GM18909 (cell line): Measurements from ENCODE around the gene ACP1.
A peak's percentile ranks its signal among the peaks of the same experiment; 100 is the strongest.
"Not testable (repeated sequence)": the region's sequence is repeated elsewhere in the genome, so short reads cannot be mapped to it uniquely, and the experiment has no call there.

Experiments used
- ATAC-seq: cut with Tn5 transposase; IDR thresholded peaks from one replicate; pipeline ENCODE4 v1.9.1; 2021; ENCODE audit warnings: mild to moderate bottlenecking; ENCODE audit not compliant: unreplicated experiment, poor library complexity

Gene ACP1

DNA sequence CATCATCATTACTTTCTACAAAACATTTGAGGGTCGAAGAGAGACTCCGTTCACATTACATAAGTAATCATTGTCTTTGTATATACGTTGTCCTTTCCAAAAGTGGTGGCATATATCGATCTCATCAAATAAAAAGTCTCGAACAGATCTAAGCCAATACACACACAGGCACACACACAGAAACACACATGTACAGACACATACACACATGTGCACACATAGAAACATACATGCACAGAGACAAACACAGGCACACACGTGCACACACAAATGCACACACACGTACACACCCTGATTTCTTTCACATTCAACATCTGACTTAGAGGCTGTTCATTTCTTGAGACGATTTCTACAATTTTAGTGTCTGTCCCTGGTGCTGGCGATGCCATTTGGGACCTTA, 40.6 kb downstream of the ACP1 start:
- ATAC-seq, result no peak

DNA sequence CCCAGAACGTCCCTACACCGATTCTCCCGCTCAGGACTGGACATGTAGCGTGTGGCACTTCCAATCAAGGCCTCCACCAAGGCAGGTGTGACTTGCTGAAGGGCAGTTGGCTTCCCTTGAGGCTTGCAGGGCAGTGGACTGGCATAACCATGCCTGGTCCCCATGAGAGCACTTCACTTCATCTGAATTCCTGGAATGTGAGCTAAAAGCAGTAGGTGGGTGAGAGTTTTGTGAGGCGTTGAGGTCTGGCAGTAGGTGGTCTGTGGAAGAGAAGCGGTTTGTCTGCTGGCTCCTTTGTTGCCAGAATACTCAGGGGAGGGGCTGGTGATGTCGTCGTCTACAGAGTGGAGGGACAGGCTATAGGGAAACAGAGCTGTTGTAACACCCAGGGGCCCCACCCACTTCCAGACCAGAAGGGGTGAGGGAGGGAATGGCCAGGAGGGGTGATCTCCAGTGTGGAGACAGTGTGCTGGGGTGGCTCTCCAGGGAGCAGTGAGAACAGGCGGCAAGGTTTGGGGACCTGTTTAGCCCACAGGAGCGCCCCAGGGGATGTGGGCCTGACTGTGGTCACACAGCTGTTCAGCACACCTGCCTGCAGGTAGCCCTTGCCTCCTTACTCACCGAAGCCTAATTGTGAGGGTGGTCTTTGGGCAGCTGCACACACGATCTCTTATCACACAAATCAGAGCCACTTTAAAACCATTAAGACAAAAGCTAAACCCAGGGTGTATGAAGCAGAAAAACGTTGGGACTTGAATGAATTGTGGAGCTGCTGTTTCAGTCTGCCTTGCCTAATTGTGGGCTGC, 44.6 kb downstream of the ACP1 start:
- ATAC-seq, result no peak

DNA sequence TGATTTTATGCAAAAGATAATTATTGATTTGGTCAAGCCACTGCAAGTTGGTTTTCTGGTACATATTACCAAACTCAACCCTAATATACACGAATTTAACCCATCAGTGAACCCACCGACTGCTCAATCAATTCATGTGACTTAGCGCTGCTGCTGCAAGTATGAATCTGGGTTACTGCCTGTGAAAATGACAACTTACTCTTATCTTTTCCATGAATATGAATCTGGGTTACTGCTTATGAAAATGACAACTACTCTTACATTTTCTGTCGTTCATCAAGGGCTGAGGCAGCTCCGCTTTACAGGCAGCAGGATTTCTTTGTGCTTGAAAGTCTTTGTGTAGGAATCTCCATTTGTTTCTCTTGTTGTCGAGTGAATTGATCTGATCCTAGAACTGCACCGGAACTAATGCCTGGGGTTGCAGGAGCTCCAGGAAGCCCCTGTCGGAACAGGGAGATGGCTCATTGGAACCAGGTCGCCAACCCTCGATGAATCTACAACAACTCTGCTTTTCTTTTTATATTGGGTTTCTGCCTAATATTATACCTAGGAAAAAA, 45.3 kb downstream of the ACP1 start:
- ATAC-seq, result no peak

DNA sequence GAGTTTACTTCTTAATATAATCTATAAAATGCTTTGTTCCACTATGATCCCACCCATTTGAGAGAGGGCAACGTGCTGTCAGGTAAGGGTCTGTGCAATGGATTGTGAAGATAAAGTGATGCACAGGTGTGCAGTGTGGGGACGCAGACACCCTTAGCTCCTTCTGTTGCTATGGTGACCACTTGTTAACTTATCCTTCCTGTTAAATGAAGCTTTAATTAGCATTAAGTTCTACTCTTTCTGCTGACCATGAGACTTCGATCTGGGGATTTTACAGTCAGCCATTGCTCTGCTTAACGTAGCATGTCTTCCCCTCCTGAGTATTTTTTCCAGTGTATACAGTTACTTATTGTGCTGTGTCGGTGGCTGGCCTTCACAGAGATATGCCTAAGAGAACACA, 46.2 kb downstream of the ACP1 start:
- ATAC-seq, result no peak

DNA sequence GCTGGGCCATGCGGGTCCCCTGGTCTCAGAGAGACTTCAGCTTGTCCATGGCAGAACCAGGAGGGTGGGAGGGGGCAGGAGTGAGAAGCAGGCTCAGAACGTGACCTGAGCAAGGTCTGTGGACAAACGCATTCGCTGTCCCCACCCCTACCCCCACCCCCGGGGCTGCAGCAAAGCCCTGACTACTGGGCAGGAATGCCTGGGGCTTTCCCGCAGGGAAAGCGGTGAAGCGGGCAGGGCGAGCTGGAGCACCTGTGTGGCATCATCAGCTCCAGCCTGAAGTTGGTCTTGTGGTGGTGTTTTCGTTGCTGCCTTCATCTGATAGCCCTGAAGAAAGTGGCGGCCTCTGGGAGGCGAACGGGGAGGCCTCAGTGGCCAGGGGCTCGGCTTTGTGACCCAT, 49.2 kb downstream of the ACP1 start:
- no peak for ATAC-seq

DNA sequence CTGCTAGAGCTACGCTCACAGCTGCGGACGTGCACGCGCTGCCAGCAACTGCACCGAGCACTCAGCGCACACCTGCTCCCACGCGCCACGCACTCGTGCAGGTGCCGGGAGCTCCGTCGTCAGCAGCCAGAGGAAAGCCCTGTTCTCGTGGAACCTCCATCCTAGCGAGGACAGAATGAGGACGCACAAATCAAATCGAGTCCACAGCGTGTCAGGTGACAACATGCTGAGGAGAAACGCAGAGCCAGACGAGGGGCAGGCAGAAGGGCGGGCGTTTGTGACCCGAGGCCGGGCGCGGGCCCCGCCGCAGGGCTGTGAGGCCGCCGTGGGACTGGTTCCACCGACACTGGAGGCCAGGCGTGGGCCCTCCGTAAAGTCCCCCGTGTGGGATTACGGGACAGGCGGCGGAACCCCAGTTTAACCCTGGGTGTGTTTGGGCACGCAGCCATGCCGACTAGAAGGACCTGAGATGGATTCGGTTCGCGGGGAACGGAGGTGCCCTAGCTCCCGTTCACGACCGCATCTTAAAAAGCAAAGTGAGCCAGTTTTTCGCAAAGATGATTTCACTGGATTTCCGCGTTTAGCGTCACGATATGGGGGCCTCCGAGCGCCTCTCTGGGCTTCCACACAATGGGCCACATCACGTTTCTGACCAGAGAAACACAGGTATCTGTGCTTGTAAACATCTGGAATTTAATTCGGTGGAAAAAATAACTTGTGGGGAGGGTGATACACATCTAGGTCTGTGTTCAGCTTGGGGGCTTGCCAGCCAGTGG, 50.0 kb downstream of the ACP1 start:
- no peak for ATAC-seq

DNA sequence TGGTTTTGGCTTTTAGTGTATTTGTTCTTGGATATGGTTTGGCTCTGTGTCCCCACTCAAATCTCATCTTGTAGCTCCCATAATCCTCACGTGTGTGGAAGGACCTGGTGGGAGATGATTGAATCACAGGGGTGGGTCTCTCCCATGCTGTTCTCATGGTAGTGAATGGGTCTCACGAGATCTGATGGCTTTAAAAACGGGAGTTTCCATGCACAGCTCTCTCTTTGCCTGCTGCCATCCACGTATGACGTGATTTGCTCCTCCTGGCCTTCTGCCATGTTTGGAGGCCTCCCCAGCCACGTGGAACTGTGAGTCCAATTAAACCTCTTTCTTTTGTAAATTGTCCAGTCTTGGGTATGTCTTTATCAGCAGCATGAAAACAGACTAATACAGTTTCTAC, 51.2 kb downstream of the ACP1 start:
- not testable (repeated sequence) for ATAC-seq

DNA sequence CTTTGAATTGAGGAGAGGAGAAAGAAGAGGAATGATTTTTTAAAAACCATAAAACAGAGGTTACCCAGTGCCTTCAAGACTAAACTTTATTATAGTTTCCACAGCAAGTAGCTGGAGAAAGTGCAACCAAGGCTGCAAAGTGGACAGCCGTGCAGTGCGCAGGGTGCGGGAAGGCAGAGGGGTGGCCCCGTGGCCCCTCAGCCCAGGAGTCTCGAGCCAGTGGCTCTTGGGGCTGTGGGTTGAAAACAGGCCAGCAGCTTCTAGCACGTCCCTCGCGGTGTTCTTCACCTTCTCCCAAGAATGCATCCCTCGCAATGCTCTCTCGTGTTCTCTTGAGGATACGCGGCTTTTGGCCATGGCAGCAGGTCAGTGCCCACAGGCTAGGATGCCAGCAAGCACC, 51.6 kb downstream of the ACP1 start:
- ATAC-seq, result no peak

DNA sequence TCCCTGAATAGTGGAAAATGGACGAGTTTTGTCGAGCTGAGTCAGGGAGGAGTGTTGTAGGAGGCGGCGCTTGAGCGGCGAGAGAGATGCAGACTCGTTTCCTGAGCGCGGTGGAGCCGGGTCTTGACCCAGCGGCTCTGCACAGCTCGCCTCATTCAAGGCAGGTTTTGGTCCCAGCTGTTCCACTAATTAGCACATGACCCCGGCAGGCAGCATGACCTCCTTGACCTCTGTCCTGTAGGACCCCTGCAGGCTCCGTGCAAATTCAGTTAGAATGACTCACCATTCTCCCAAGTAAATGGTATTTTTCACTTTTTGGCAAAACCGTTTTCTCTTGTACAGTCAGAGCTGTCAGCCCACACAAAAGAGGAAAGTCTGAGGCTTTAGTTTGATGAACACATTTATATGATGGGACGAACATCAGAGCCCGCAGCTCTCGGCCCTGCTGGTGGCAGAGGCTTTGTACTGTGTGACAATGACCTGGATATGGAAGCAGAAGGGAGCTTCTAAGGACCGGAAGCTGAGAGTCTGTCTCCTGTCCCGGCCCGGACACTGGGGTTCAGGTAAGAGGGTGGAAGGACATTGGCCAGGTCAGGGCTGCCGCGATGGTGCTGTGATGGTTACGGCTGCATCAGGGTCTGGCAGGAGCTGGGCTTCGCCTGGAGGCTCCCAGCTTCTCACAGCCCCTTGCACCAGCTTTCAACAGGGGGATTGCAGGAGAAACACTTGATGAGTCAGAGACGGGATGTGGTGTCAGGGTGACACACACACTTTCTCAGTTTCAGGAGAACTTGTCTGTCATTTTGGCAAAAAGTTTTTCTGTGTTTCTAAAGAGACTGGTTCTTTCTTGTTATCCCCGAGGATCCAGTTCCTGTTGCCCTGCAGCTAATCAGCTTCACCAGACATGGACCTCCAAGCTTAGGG, 53.0 kb downstream of the ACP1 start:
- peak; percentile 63 for ATAC-seq

DNA sequence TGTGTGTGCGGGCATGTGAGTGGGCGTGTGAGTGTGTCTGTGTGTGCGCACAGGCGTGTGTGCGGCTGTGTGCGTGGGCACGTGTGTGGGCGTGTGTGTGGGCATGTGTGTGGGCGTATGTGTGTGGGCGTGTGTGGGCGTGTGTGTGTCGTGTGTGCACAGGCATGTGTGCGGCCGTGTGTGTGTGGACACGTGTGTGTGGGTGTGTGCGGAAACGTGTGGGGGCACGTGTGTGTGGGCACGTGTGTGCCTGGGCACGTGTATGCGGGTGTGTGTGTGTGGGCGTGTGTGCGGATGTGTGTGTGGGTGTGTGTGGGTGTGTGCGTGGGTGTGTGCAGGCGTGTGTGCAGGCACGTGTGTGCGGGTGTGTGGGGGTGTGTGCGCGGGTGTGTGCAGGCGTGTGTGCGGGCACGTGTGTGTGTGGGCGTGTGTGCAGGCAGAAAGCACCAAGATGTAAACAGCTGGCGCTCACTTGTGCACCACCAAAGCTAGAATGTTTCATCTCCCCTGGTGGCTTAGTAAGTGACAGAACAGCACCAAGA, 54.4 kb downstream of the ACP1 start:
- no peak for ATAC-seq

DNA sequence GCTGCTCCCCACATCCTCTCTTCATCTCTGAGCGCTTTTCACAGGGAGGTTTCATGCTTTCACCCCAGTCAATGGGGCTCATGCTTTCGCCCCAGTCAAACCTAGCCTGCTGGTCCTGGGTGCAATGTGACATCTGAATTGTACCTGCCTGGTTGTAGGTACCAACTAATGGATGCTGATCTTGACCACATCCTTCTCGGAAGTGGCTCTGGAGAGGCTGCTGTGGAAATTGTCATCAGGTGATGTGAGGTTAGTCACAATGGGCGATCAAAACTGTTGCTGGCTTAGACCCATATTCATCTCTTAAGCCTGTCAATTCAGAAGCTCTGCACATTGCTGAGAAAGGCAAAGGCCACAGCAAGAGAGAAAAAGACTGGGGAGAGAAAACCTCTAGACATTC, 55.8 kb downstream of the ACP1 start:
- no peak for ATAC-seq

DNA sequence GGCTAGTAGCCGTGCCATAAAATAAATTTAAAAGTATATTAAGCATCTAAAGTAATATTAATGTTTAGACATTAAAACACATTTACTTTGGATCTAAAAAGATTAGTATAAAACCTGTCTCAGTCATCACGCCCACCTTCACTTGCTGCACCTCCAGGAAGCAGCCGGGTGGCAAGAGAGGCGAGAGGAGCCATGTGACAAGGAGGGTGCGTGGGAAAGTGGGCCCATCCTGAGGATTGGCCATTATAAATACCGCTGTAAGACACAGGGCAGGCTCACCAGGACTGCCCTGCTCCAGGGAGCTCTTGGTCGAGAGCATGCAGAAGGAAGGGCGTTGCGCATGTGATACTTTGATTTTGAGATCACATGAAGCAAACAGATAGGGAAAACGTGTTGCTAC, 57.6 kb downstream of the ACP1 start:
- ATAC-seq, result no peak

DNA sequence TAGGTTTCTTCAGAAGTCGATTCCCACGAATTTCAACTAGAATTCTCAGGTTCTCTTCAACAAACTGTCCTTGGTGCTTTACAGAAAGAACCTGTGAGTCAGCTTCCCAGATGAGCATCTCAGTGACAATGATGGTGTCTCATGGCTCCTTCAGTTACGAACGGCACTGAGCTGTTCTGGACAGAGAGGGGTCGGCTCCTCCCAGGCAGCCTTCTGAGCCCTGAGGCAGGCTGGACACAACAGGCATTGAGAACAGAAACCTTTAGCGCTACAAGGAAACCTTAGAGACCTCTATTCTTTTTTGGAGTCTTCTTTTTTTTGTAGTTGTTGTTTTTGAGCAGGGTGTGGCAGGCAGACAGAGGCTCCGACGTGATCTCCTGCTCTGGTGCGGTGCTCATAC, 58.3 kb downstream of the ACP1 start:
- ATAC-seq, result no peak
